ENCODE results near the gene TJP1. TPM values are rescaled to one million over a fixed set of nuclear protein-coding genes. Genes with fewer than 3 reads are reported as not detected.
A peak's percentile ranks its signal among the peaks of the same experiment; 100 is the strongest.

Gene TJP1
- total RNA-seq, 4 donors from 2014 or later, result 33.2 to 47.2 (median 42.9) TPM

- ATAC-seq (no peak), DNase-seq (no peak)
- H3K4me3 ChIP-seq, result no peak overlapping the region
- intact Hi-C loops (cut with DNase I; ENCODE audit: low total_unique reads) (no loop called here), in situ Hi-C loops (cut with MboI; ENCODE audit: low sequenced_read_pairs in 4 of 4) (no loop called here)
- no peaks in the 10 kb centered on the region for H3K9me3 ChIP-seq
- H3K27ac ChIP-seq, result no peak overlapping the region
- no peaks in the 10 kb centered on the region for H3K27me3 ChIP-seq
- no peaks in the 10 kb centered on the region for H3K4me1 ChIP-seq
- no peak for TF ChIP-seq CTCF (IDR thresholded peaks at IDR 0.05 in 4 of 5, conservative IDR thresholded peaks at IDR 0.05 in 1 of 5)
- TF ChIP-seq POLR2A (IDR thresholded peaks at IDR 0.05), result no peak
- peaks cover 0 to 41% of the 10 kb centered on the region in 2 donors for H3K36me3 ChIP-seq
These were observed 78.8 kb downstream of the TJP1 start for GRCh38 chr15:29743475-29743874.

- no peak overlapping the region for H3K4me3 ChIP-seq
- ATAC-seq (no peak), DNase-seq (no peak)
- H3K9me3 ChIP-seq, result no peaks in the 10 kb centered on the region
- in situ Hi-C loops (cut with MboI; ENCODE audit: low sequenced_read_pairs in 4 of 4), result no loop called here
- intact Hi-C loops (cut with DNase I; ENCODE audit: low total_unique reads), result no loop called here
- no peaks in the 10 kb centered on the region for H3K27me3 ChIP-seq
- peak in 1 of 5 experiments; percentile 14 for TF ChIP-seq CTCF (IDR thresholded peaks at IDR 0.05 in 4 of 5, conservative IDR thresholded peaks at IDR 0.05 in 1 of 5)
- no peak for TF ChIP-seq POLR2A (IDR thresholded peaks at IDR 0.05)
- peaks cover 0 to 59% of the 10 kb centered on the region in 2 donors for H3K36me3 ChIP-seq
- no peaks in the 10 kb centered on the region for H3K4me1 ChIP-seq
- H3K27ac ChIP-seq, result no peak overlapping the region
These were observed 81.5 kb downstream of the TJP1 start for GRCh38 chr15:29740692-29741311.

GRCh38 chr15:29736744-29737020 is 85.6 kb downstream of the TJP1 start:
- in situ Hi-C loops (cut with MboI; ENCODE audit: low sequenced_read_pairs in 4 of 4), result no loop called here
- ATAC-seq (peak; percentile 45 to 94), DNase-seq (peak in 1 of 2 donors; percentile 44)
- Histone ChIP-seq H3K36me3 (peaks cover 0 to 78% of the 10 kb centered on the region in 2 donors), H3K4me3 (no peak overlapping the region), H3K4me1 (no peaks in the 10 kb centered on the region), H3K27me3 (no peaks in the 10 kb centered on the region), H3K27ac (peak overlapping the region in 1 of 4 donors; percentile 48), H3K9me3 (no peaks in the 10 kb centered on the region)
- intact Hi-C loops (cut with DNase I; ENCODE audit: low total_unique reads), result no loop called here
- TF ChIP-seq POLR2A (IDR thresholded peaks at IDR 0.05) (no peak), CTCF (IDR thresholded peaks at IDR 0.05 in 4 of 5, conservative IDR thresholded peaks at IDR 0.05 in 1 of 5) (no peak)

GRCh38 chr15:29736012-29736743 is 86.1 kb downstream of the TJP1 start:
- Histone ChIP-seq H3K27me3 (no peaks in the 10 kb centered on the region), H3K36me3 (peaks cover 0 to 75% of the 10 kb centered on the region in 2 donors), H3K4me1 (no peaks in the 10 kb centered on the region), H3K27ac (peak overlapping the region in 1 of 4 donors; percentile 30), H3K9me3 (no peaks in the 10 kb centered on the region), H3K4me3 (no peak overlapping the region)
- no peak for TF ChIP-seq POLR2A (IDR thresholded peaks at IDR 0.05)
- no peak for TF ChIP-seq CTCF (IDR thresholded peaks at IDR 0.05 in 4 of 5, conservative IDR thresholded peaks at IDR 0.05 in 1 of 5)
- ATAC-seq, result no peak
- intact Hi-C loops (cut with DNase I; ENCODE audit: low total_unique reads), result no loop called here
- in situ Hi-C loops (cut with MboI; ENCODE audit: low sequenced_read_pairs in 4 of 4), result no loop called here
- DNase-seq, result no peak
